HuH-7 (cell line): ENCODE data around the gene INHBC.
A peak's percentile ranks its signal among the peaks of the same experiment; 100 is the strongest.
"Not testable (repeated sequence)": the region's sequence is repeated elsewhere in the genome, so short reads cannot be mapped to it uniquely, and the experiment has no call there.

Source experiments
- DNase-seq: peaks from one replicate; pipeline ENCODE4 v3.0.0; 2011; ENCODE audit warnings: low spot score

The INHBC gene

GRCh38 chr12:57429473-57430111 is 5.0 kb upstream of the INHBC start:
- no peak for DNase-seq

GRCh38 chr12:57430112-57430930 is 4.3 kb upstream of the INHBC start:
- DNase-seq, result no peak

GRCh38 chr12:57430931-57431566 is 3.5 kb upstream of the INHBC start, which contains the start of gene R3HDM2:
TSS of gene R3HDM2 (minus strand) at chr12:57431043. CDS start at chr12:57310428, 120,615 bp downstream.
- peak; percentile 96 for DNase-seq

GRCh38 chr12:57431654-57432188 is 2.9 kb upstream of the INHBC start:
- no peak for DNase-seq

GRCh38 chr12:57433370-57433769 is 1.2 kb upstream of the INHBC start:
- no peak for DNase-seq

- DNase-seq, result no peak
These were observed 709 bp downstream of the INHBC start for GRCh38 chr12:57435293-57435692.

- DNase-seq, result no peak
These were observed 3.8 kb downstream of the INHBC start for GRCh38 chr12:57438400-57438799.

- no peak for DNase-seq
These were observed 5.2 kb downstream of the INHBC start for GRCh38 chr12:57439762-57440266.

GRCh38 chr12:57441393-57441792 is 6.8 kb downstream of the INHBC start:
- DNase-seq, result not testable (repeated sequence)

- no peak for DNase-seq
These were observed 7.4 kb downstream of the INHBC start for GRCh38 chr12:57441846-57442427.

- DNase-seq, result not testable (repeated sequence)
These were observed 9.8 kb downstream of the INHBC start for GRCh38 chr12:57444337-57444736.

GRCh38 chr12:57444744-57445143 is 10.2 kb downstream of the INHBC start:
- no peak for DNase-seq

- no peak for DNase-seq
These were observed 11.8 kb downstream of the INHBC start for GRCh38 chr12:57446292-57446960.

GRCh38 chr12:57448669-57449068 is 14.1 kb downstream of the INHBC start:
- DNase-seq, result no peak

GRCh38 chr12:57449375-57449774 is 14.8 kb downstream of the INHBC start:
- no peak for DNase-seq

GRCh38 chr12:57450057-57450456 is 15.5 kb downstream of the INHBC start:
- DNase-seq, result no peak

GRCh38 chr12:57451233-57451778 is 16.7 kb downstream of the INHBC start:
- DNase-seq, result peak; percentile 68

- DNase-seq, result no peak
These were observed 17.8 kb downstream of the INHBC start for GRCh38 chr12:57452181-57452936.

- DNase-seq, result peak; percentile 62
These were observed 18.4 kb downstream of the INHBC start for GRCh38 chr12:57452937-57453509.

- DNase-seq, result no peak
These were observed 19.6 kb downstream of the INHBC start for GRCh38 chr12:57454213-57454565.
